ENCODE measurements around the gene CNTN5.

- TF ChIP-seq ZNF501 (tag by site-specific recombination; IDR thresholded peaks at IDR 0.05) (no peak), ZNF629 (tag by site-specific recombination; IDR thresholded peaks at IDR 0.05) (no peak), CTCF (tag by site-specific recombination; IDR thresholded peaks at IDR 0.05) (no peak), PATZ1 (tag by site-specific recombination; IDR thresholded peaks at IDR 0.05) (no peak), ZNF623 (tag by site-specific recombination; IDR thresholded peaks at IDR 0.05) (no peak), ZNF473 (tag by site-specific recombination; IDR thresholded peaks at IDR 0.05) (no peak), TRIM28 (IDR thresholded peaks at IDR 0.05; ENCODE audit: borderline replicate concordance, low read length) (no peak), ZNF157 (tag by site-specific recombination; IDR thresholded peaks at IDR 0.05) (no peak), PBX3 (CRISPR knock-in tag; IDR thresholded peaks at IDR 0.05) (no peak), GFI1B (tag by site-specific recombination; IDR thresholded peaks at IDR 0.05) (no peak), TCF7L2 (IDR thresholded peaks at IDR 0.05; ENCODE audit: borderline replicate concordance, low read depth, low read length) (no peak), ZNF274 (IDR thresholded peaks at IDR 0.05; ENCODE audit: low read length) (no peak), ZNF274 (tag by site-specific recombination; IDR thresholded peaks at IDR 0.05; ENCODE audit: borderline replicate concordance) (no peak)
These were observed 1248.8 kb downstream of the CNTN5 start for GRCh38 chr11:100269516-100269915.

Data from HEK293 (cell line).